Measurements from ENCODE around the gene S1PR3. TPM values are rescaled to one million over a fixed set of nuclear protein-coding genes. Genes with fewer than 3 reads are reported as not detected.
"Not testable (repeated sequence)": the region's sequence is repeated elsewhere in the genome, so short reads cannot be mapped to it uniquely, and the experiment has no call there.

The S1PR3 gene
- total RNA-seq, result 10 to 100 TPM; 21.2 to 26.2 TPM
- polyA plus RNA-seq (ENCODE audit: insufficient read length in 2 of 2), result 10 to 100 TPM; 21.4 to 33.2 TPM
- long read RNA-seq, donor 1, full-length matches to known transcripts, result 22 of 22 reads
- long read RNA-seq, donor 1, partial matches to known transcripts, result 0 of 22 reads
- long read RNA-seq, donor 1, other reads (novel, unspliced or antisense), result 0 of 22 reads
- long read RNA-seq, donor 2, full-length matches to known transcripts, result 9 of 9 reads
- long read RNA-seq, donor 2, partial matches to known transcripts, result 0 of 9 reads
- long read RNA-seq, donor 2, other reads (novel, unspliced or antisense), result 0 of 9 reads
- long read RNA-seq, donor 3, full-length matches to known transcripts, result 21 of 21 reads
- long read RNA-seq, donor 3, partial matches to known transcripts, result 0 of 21 reads
- long read RNA-seq, donor 3, other reads (novel, unspliced or antisense), result 0 of 21 reads
- long read RNA-seq, donor 4, full-length matches to known transcripts, result 72 of 72 reads
- long read RNA-seq, donor 4, partial matches to known transcripts, result 0 of 72 reads
- long read RNA-seq, donor 4, other reads (novel, unspliced or antisense), result 0 of 72 reads

DNA sequence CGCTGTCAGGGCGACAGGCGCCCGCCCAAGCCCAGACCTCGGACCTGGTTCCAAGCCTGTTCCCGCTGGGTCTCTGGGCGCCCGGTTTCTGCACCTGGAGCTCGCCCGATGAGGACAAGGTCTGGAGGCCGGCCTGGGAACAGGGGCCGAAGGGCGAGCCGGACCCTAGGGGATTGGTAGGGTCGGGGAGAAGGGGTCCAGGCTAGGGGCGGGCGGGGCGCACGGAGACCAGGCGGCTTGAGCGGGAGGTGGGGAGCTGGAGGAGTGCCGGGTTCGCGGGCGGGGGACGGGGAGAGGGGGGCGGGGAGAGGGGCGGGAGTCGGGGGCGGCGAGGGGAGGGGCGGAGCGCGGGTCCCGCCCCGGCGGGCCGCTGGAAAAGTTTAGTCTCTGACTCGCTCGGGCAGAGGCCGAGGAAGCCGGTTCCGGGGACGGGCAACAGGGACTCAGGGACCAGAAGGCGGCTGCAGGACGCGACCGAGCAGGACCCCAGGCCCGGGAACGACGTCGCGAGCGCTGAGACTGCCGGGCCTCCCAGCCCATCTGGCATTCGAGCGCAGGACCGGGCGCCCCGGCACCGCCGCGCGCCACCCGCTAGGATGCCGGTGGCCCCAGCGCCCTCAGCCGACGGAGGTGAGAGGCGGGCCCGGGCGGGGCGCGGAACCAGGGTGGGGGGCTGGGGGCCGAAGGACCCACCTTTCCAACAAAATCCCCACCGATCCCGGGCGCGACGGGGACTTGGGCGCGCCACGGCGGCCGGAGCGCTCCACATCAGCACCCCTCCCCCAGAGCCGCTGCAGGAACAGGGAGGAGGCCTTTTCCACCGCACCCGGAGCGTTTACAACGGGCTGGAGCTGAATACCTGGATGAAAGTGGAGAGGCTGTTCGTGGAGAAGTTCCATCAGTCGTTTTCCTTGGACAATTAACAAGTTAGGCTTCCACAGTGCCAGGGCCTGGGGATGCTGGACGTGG lies at the start of gene S1PR3:
S1PR3 (plus strand) TSS at position 403 of the 969 bp plus-strand sequence. CDS start 9,733 bp downstream, outside the sequence.
- peak in 2 of 6 donors; percentile 55 to 83 for DNase-seq (ENCODE audit: low read depth in 4 of 6, low spot score in 6 of 6)
- peak within 1 kb of the TSS; percentile 72 for H3K4me3 ChIP-seq (ENCODE audit: low read depth, low read length)
- H3K4me1 ChIP-seq (ENCODE audit: control insufficient read depth, insufficient read depth, low read length), result peaks cover 39% of the 10 kb centered on the region
- H3K27me3 ChIP-seq (ENCODE audit: control insufficient read depth, insufficient read depth, low read length), result peaks cover 9% of the 10 kb centered on the region
- H3K9me3 ChIP-seq (ENCODE audit: control insufficient read depth, insufficient read depth, low read length), result no peaks in the 10 kb centered on the region
- WGBS (ENCODE audit: insufficient coverage), result under 1% methylated on average over 65 of the region's 94 CpGs
- peak within 1 kb of the TSS; percentile 70 for H3K27ac ChIP-seq (ENCODE audit: low read depth, low read length)
- peaks cover 2% of the 10 kb centered on the region for H3K36me3 ChIP-seq (ENCODE audit: control insufficient read depth, insufficient read depth, low read length)

DNA sequence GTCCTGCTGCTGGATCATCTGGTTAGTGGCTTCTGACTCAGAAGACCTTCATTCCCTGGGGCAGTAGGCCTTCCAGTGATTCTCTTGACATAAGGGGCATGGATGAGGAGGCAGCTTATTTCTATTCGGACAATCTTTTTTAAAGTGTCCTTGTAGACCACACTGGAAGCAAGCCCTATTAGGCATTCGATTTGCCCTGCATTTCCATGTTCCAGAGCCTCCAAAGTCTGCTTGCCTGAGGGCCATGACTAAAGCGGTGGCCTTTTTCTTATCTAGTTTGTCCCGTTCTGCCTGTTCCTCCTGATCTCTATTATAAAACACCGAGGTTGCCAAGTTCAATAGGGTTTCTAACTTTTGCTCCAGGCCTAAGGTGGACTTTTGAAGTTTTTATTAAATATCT lies 49.7 kb upstream of the S1PR3 start:
- not testable (repeated sequence) for H3K4me1 ChIP-seq (ENCODE audit: control insufficient read depth, insufficient read depth, low read length); H3K27ac ChIP-seq (ENCODE audit: low read depth, low read length); H3K36me3 ChIP-seq (ENCODE audit: control insufficient read depth, insufficient read depth, low read length); DNase-seq (ENCODE audit: low read depth in 4 of 6, low spot score in 6 of 6); H3K9me3 ChIP-seq (ENCODE audit: control insufficient read depth, insufficient read depth, low read length); H3K4me3 ChIP-seq (ENCODE audit: low read depth, low read length); H3K27me3 ChIP-seq (ENCODE audit: control insufficient read depth, insufficient read depth, low read length)
- WGBS (ENCODE audit: insufficient coverage), result 79% methylated on average over 2 of the region's 5 CpGs

DNA sequence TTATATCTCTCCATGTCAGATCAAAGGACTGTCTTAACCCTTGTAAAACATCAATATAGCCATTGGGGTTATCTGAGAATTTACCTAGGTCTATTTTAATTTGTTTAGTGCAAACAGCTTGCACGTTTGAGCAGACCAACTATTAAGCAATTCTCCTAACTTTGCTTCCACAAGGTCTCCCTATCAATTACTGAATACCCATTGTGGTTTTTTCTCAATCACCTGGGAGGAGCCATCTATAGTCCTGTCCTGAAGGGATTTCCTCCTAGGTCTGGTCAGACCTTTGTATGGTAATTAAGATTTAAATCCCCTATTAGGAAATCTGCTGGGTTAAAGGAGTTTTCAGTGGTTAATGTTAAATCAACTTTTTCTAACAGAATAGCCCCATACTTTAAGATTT lies 48.9 kb upstream of the S1PR3 start:
- WGBS (ENCODE audit: insufficient coverage), result no CpG with 5 or more reads among the region's 1 CpG
- Histone ChIP-seq H3K36me3 (ENCODE audit: control insufficient read depth, insufficient read depth, low read length) (no peaks in the 10 kb centered on the region), H3K9me3 (ENCODE audit: control insufficient read depth, insufficient read depth, low read length) (no peaks in the 10 kb centered on the region), H3K4me1 (ENCODE audit: control insufficient read depth, insufficient read depth, low read length) (no peaks in the 10 kb centered on the region), H3K27ac (ENCODE audit: low read depth, low read length) (no peak overlapping the region), H3K4me3 (ENCODE audit: low read depth, low read length) (no peak overlapping the region), H3K27me3 (ENCODE audit: control insufficient read depth, insufficient read depth, low read length) (no peaks in the 10 kb centered on the region)
- DNase-seq (ENCODE audit: low read depth in 4 of 6, low spot score in 6 of 6), result no peak

DNA sequence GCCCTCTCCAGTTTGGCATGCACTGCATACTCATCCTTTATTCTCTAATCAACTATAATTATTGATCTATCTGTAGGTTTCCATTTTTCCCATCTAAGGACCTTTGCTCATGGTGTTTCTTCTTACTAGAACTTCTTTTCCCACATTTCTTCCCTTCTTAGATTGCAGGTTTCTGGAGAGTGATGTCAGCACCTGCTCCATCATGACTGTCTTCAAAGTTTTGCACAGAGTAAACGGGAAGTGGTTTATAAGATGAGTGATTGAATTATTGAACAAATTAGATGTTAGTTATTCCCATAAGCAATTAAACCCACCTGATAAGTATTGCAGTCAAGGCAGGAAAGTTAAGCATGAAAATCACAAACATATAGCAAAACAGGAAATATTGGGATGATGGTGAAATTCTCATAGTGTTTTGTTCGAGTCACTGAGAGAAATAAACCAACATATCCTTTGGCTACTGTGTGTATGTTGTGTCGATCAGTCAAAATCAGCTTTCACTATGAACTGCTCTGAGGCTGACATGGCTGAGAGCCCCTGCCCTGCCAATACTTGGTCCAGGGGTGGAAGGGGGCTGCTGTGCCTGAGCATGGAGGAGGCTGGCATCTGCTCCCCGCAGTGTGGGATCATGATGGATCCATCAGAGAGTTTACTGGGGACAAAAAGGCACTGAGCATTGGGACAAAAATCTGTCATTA lies 45.5 kb upstream of the S1PR3 start:
- Histone ChIP-seq H3K4me1 (ENCODE audit: control insufficient read depth, insufficient read depth, low read length) (peaks cover 11% of the 10 kb centered on the region), H3K36me3 (ENCODE audit: control insufficient read depth, insufficient read depth, low read length) (no peaks in the 10 kb centered on the region), H3K27ac (ENCODE audit: low read depth, low read length) (no peak overlapping the region), H3K4me3 (ENCODE audit: low read depth, low read length) (no peak overlapping the region), H3K27me3 (ENCODE audit: control insufficient read depth, insufficient read depth, low read length) (no peaks in the 10 kb centered on the region), H3K9me3 (ENCODE audit: control insufficient read depth, insufficient read depth, low read length) (no peaks in the 10 kb centered on the region)
- WGBS (ENCODE audit: insufficient coverage), result 100% methylated on average over 1 of the region's 4 CpGs
- no peak for DNase-seq (ENCODE audit: low read depth in 4 of 6, low spot score in 6 of 6)

DNA sequence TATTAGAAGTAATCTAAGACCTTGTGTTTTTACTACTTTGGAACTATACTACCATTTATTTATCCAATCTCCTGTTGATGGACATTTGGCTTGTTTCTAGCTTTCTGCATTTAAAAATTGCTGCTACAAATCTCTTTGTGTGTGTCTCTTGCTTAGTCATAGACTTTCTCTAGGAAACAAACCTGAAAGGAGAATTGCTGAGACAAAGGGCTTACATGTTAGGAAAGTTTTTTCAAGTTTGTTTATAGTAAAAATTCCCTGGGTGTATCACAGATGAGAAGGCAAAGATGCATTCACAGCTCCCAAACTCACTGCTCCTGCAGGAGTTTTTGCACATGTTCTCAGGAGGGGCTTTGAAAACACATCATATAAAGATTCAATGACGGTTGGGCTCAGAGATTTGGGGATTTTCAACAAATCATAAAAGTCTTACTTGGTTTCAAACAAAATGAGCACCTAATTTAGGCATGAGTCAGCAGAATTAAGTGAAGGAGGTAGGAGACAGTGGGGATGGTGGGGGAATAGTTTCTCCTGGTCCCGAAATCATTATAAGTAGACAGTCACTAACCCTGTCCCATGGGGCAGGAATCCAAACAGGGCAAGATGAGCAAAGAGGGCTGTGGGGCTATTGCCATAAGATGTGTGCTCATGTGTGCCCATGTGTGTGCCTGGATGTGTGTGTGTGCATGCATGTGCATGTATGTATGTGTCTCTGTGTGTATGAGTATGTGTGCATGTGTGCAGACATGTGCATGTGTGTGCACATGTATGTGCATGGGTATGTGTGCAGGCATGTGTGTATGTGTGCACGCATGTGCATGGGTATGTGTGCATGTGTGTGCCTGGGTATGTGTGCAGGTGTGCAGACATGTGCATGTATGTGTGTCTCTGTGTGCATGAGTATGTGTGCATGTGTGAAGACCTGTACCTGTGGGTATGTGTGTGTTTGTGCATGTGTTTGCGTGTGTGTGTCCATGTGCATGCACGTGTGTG lies 43.4 kb upstream of the S1PR3 start:
- no peak overlapping the region for H3K4me3 ChIP-seq (ENCODE audit: low read depth, low read length)
- H3K27ac ChIP-seq (ENCODE audit: low read depth, low read length), result no peak overlapping the region
- no peaks in the 10 kb centered on the region for H3K27me3 ChIP-seq (ENCODE audit: control insufficient read depth, insufficient read depth, low read length)
- DNase-seq (ENCODE audit: low read depth in 4 of 6, low spot score in 6 of 6), result no peak
- no peaks in the 10 kb centered on the region for H3K9me3 ChIP-seq (ENCODE audit: control insufficient read depth, insufficient read depth, low read length)
- 46% methylated on average over 4 of the region's 5 CpGs for WGBS (ENCODE audit: insufficient coverage)
- peaks cover 25% of the 10 kb centered on the region for H3K4me1 ChIP-seq (ENCODE audit: control insufficient read depth, insufficient read depth, low read length)
- H3K36me3 ChIP-seq (ENCODE audit: control insufficient read depth, insufficient read depth, low read length), result no peaks in the 10 kb centered on the region

DNA sequence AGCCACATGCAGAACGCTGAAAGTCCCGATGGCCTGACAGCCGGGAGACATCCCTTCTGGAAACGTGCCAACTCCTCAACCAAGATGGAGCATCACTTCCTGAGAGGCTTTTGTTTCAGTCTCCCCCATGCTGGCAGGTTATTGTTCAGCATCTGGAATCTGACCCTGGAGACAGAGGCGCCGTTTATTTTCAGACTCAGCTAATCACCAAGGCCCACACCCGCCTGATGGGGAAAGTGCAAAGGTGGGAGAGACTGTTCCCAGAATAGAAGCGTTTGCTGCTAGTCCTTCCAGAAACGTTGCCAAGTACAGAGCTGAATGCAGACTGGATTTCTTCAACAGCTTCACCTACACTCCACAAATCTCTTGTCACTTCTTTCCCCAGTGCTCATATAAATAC lies 41.8 kb upstream of the S1PR3 start:
- Histone ChIP-seq H3K4me1 (ENCODE audit: control insufficient read depth, insufficient read depth, low read length) (peaks cover 40% of the 10 kb centered on the region), H3K9me3 (ENCODE audit: control insufficient read depth, insufficient read depth, low read length) (no peaks in the 10 kb centered on the region), H3K27ac (ENCODE audit: low read depth, low read length) (no peak overlapping the region), H3K4me3 (ENCODE audit: low read depth, low read length) (no peak overlapping the region), H3K27me3 (ENCODE audit: control insufficient read depth, insufficient read depth, low read length) (no peaks in the 10 kb centered on the region), H3K36me3 (ENCODE audit: control insufficient read depth, insufficient read depth, low read length) (no peaks in the 10 kb centered on the region)
- 5% methylated on average over 4 of the region's 9 CpGs for WGBS (ENCODE audit: insufficient coverage)
- DNase-seq (ENCODE audit: low read depth in 4 of 6, low spot score in 6 of 6), result peak in 4 of 6 donors; percentile 25 to 87 (median 50)

DNA sequence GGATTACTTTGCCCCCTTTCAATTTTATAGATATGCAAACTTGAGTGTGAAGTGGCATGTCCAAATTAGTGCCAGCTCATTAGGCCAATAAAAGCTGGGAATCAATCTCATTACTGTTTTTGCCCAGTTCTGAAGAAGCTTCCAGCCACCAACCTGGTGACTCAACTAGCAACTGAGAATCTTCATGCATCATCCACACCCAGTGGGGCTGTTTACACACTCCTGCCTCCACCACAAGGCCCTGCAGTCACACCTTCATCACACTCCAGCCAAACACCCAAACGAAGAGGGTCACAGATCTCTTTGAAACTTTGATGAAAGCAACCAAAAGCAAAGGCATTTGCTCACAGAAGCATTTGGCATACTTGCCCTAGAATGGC lies 41.3 kb upstream of the S1PR3 start:
- no peaks in the 10 kb centered on the region for H3K9me3 ChIP-seq (ENCODE audit: control insufficient read depth, insufficient read depth, low read length)
- H3K4me1 ChIP-seq (ENCODE audit: control insufficient read depth, insufficient read depth, low read length), result peaks cover 46% of the 10 kb centered on the region
- H3K27me3 ChIP-seq (ENCODE audit: control insufficient read depth, insufficient read depth, low read length), result no peaks in the 10 kb centered on the region
- H3K4me3 ChIP-seq (ENCODE audit: low read depth, low read length), result no peak overlapping the region
- DNase-seq (ENCODE audit: low read depth in 4 of 6, low spot score in 6 of 6), result peak in 1 of 6 donors; percentile 43
- no peaks in the 10 kb centered on the region for H3K36me3 ChIP-seq (ENCODE audit: control insufficient read depth, insufficient read depth, low read length)
- WGBS (ENCODE audit: insufficient coverage), result 7% methylated on average over 1 of the region's 1 CpG
- no peak overlapping the region for H3K27ac ChIP-seq (ENCODE audit: low read depth, low read length)

DNA sequence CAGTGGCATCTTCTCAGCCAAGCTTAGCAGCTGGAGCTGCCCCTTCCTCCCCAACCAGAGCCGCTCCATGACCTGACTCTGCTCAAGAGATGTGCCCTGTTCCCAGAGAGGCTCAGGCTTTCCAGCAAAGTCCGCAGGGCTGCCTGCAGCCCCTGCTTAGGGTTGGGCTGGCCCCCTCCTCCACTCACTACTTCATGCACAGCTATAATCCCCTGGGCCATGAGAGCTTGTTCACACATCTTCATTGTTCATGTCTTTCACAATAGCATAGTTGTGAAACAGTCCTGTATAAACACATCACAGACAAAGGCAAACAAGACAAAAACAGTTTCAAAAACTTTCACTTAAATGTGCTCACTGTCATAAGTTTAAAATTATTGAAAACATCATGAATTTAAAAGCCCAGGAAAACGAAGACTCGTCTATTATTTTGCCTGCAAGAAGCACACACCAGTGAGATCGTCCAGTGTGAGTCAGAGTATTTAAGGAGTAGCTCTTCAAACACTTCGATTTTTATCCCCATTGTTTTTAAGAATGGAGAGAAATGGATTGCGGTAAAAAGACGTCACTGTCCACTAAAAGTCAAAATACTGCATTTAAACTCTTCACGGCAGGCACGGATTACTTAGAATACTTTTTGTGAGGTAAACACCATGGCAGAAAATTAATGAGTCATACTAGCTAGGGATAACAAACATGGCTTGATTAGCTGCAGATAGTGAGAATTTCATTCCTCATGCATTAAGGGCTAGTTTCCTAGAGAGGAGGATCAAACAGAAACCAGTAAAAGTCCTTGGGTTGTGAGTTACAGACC lies 40.7 kb upstream of the S1PR3 start:
- H3K36me3 ChIP-seq (ENCODE audit: control insufficient read depth, insufficient read depth, low read length), result no peaks in the 10 kb centered on the region
- no peak overlapping the region for H3K4me3 ChIP-seq (ENCODE audit: low read depth, low read length)
- H3K9me3 ChIP-seq (ENCODE audit: control insufficient read depth, insufficient read depth, low read length), result no peaks in the 10 kb centered on the region
- WGBS (ENCODE audit: insufficient coverage), result 59% methylated on average over 2 of the region's 10 CpGs
- no peak for DNase-seq (ENCODE audit: low read depth in 4 of 6, low spot score in 6 of 6)
- H3K27ac ChIP-seq (ENCODE audit: low read depth, low read length), result no peak overlapping the region
- peaks cover 50% of the 10 kb centered on the region for H3K4me1 ChIP-seq (ENCODE audit: control insufficient read depth, insufficient read depth, low read length)
- no peaks in the 10 kb centered on the region for H3K27me3 ChIP-seq (ENCODE audit: control insufficient read depth, insufficient read depth, low read length)

Measured in spinal cord (tissue), 10 donors.